Neuron (in vitro differentiated cells): ENCODE measurements around the gene ATP2C2.

Experiments used
- H2AFZ ChIP-seq: one replicate; pipeline ENCODE4 v1.6.1; 2013; ENCODE audit warnings: low read depth, mild to moderate bottlenecking, inconsistent platforms, low read length, moderate library complexity
- H3K27me3 ChIP-seq: one replicate; pipeline ENCODE4 v1.6.1; 2013; ENCODE audit warnings: low read length; ENCODE audit not compliant: insufficient read depth
- H3K36me3 ChIP-seq: one replicate; pipeline ENCODE4 v1.6.1; 2013; ENCODE audit warnings: low read length; ENCODE audit not compliant: insufficient read depth
- H3K4me1 ChIP-seq: one replicate; pipeline ENCODE4 v1.6.1; 2013; ENCODE audit warnings: low read length; ENCODE audit not compliant: insufficient read depth
- H3K4me3 ChIP-seq: 2 replicates; pipeline ENCODE4 v1.5.1; 2013; ENCODE audit warnings: mild to moderate bottlenecking, low read length, moderate library complexity
- H3K9me3 ChIP-seq: one replicate; pipeline ENCODE4 v1.6.1; 2013; ENCODE audit warnings: low read length

Gene ATP2C2

GRCh38 chr16:84361546-84361945 lies 6.8 kb upstream of the ATP2C2 start:
- no peaks in the 10 kb centered on the region for H3K27me3 ChIP-seq

GRCh38 chr16:84362471-84362941 lies 5.8 kb upstream of the ATP2C2 start:
- H3K27me3 ChIP-seq: no peaks in the 10 kb centered on the region
- H3K4me3 ChIP-seq: no peak overlapping the region
- H2AFZ ChIP-seq: no peak overlapping the region
- H3K36me3 ChIP-seq: no peaks in the 10 kb centered on the region
- H3K4me1 ChIP-seq: peaks cover 53% of the 10 kb centered on the region
- H3K9me3 ChIP-seq: no peaks in the 10 kb centered on the region

More at GRCh38 chr16:84361546-84361945, 6.8 kb upstream of the ATP2C2 start:
- Histone ChIP-seq H3K4me1 (peaks cover 62% of the 10 kb centered on the region), H3K4me3 (no peak overlapping the region), H2AFZ (no peak overlapping the region), H3K9me3 (no peaks in the 10 kb centered on the region), H3K36me3 (no peaks in the 10 kb centered on the region)

- H3K27me3 ChIP-seq: peaks cover 4% of the 10 kb centered on the region
- no peak overlapping the region for H2AFZ ChIP-seq
- H3K4me3 ChIP-seq: no peak overlapping the region
- no peaks in the 10 kb centered on the region for H3K9me3 ChIP-seq
- H3K4me1 ChIP-seq: peaks cover 30% of the 10 kb centered on the region
- H3K36me3 ChIP-seq: no peaks in the 10 kb centered on the region
Measured at GRCh38 chr16:84366208-84366607, 2.1 kb upstream of the ATP2C2 start.

GRCh38 chr16:84367297-84367680 lies 1.0 kb upstream of the ATP2C2 start:
- H3K4me1 ChIP-seq: peaks cover 19% of the 10 kb centered on the region
- no peaks in the 10 kb centered on the region for H3K9me3 ChIP-seq
- peaks cover 4% of the 10 kb centered on the region for H3K27me3 ChIP-seq
- no peak overlapping the region for H3K4me3 ChIP-seq
- no peak overlapping the region for H2AFZ ChIP-seq
- H3K36me3 ChIP-seq: no peaks in the 10 kb centered on the region

- Histone ChIP-seq H3K9me3 (no peaks in the 10 kb centered on the region), H2AFZ (no peak overlapping the region), H3K27me3 (peaks cover 4% of the 10 kb centered on the region), H3K36me3 (no peaks in the 10 kb centered on the region), H3K4me1 (peaks cover 18% of the 10 kb centered on the region), H3K4me3 (no peak overlapping the region)
Measured at GRCh38 chr16:84367750-84368307, 509 bp upstream of the ATP2C2 start.

GRCh38 chr16:84369105-84369504 lies 767 bp downstream of the ATP2C2 start:
- Histone ChIP-seq H3K4me1 (peaks cover 16% of the 10 kb centered on the region), H3K9me3 (no peaks in the 10 kb centered on the region), H3K36me3 (no peaks in the 10 kb centered on the region), H3K4me3 (no peak overlapping the region), H3K27me3 (peaks cover 4% of the 10 kb centered on the region), H2AFZ (no peak overlapping the region)

- Histone ChIP-seq H3K36me3 (no peaks in the 10 kb centered on the region), H3K4me1 (peaks cover 23% of the 10 kb centered on the region), H3K27me3 (peaks cover 4% of the 10 kb centered on the region), H2AFZ (no peak overlapping the region), H3K9me3 (no peaks in the 10 kb centered on the region), H3K4me3 (no peak overlapping the region)
Measured at GRCh38 chr16:84369938-84370627, 1.7 kb downstream of the ATP2C2 start.

GRCh38 chr16:84370723-84371552 lies 2.6 kb downstream of the ATP2C2 start:
- Histone ChIP-seq H3K4me1 (peaks cover 26% of the 10 kb centered on the region), H3K27me3 (peaks cover 4% of the 10 kb centered on the region), H2AFZ (no peak overlapping the region), H3K36me3 (no peaks in the 10 kb centered on the region), H3K9me3 (no peaks in the 10 kb centered on the region), H3K4me3 (no peak overlapping the region)

- Histone ChIP-seq H3K27me3 (peaks cover 4% of the 10 kb centered on the region), H3K4me1 (peaks cover 26% of the 10 kb centered on the region), H2AFZ (no peak overlapping the region), H3K36me3 (no peaks in the 10 kb centered on the region), H3K9me3 (no peaks in the 10 kb centered on the region), H3K4me3 (no peak overlapping the region)
Measured at GRCh38 chr16:84371553-84371865, 3.2 kb downstream of the ATP2C2 start.

- Histone ChIP-seq H3K9me3 (no peaks in the 10 kb centered on the region), H2AFZ (no peak overlapping the region), H3K4me1 (peaks cover 38% of the 10 kb centered on the region), H3K4me3 (no peak overlapping the region), H3K27me3 (no peaks in the 10 kb centered on the region), H3K36me3 (no peaks in the 10 kb centered on the region)
Measured at GRCh38 chr16:84373907-84374489, 5.7 kb downstream of the ATP2C2 start.

- Histone ChIP-seq H3K36me3 (no peaks in the 10 kb centered on the region), H3K4me1 (peaks cover 39% of the 10 kb centered on the region), H2AFZ (no peak overlapping the region)
Measured at GRCh38 chr16:84378099-84378498, 9.8 kb downstream of the ATP2C2 start.

GRCh38 chr16:84378567-84378966 lies 10.2 kb downstream of the ATP2C2 start:
- no peaks in the 10 kb centered on the region for H3K9me3 ChIP-seq
- no peaks in the 10 kb centered on the region for H3K27me3 ChIP-seq
- no peaks in the 10 kb centered on the region for H3K36me3 ChIP-seq

More at GRCh38 chr16:84378099-84378498, 9.8 kb downstream of the ATP2C2 start:
- Histone ChIP-seq H3K27me3 (no peaks in the 10 kb centered on the region), H3K4me3 (no peak overlapping the region), H3K9me3 (no peaks in the 10 kb centered on the region)

More at GRCh38 chr16:84378567-84378966, 10.2 kb downstream of the ATP2C2 start:
- Histone ChIP-seq H2AFZ (no peak overlapping the region), H3K4me3 (no peak overlapping the region), H3K4me1 (peaks cover 35% of the 10 kb centered on the region)
